ENCODE data around the gene EHMT1.
"Not testable (repeated sequence)": the region's sequence is repeated elsewhere in the genome, so short reads cannot be mapped to it uniquely, and the experiment has no call there.

The EHMT1 gene

GRCh38 chr9:137593176-137593575, 25.6 kb upstream of the EHMT1 start:
- no peak overlapping the region for H3K9ac ChIP-seq (ENCODE audit: low read depth, low read length, poor library complexity, severe bottlenecking)
- H4K20me1 ChIP-seq (ENCODE audit: insufficient read depth, low read length, poor library complexity, severe bottlenecking) = peaks cover 9% of the 10 kb centered on the region
- H3K4me2 ChIP-seq (ENCODE audit: low read depth, low read length, poor library complexity, severe bottlenecking) = no peak overlapping the region
- TF ChIP-seq, protein P1, sequence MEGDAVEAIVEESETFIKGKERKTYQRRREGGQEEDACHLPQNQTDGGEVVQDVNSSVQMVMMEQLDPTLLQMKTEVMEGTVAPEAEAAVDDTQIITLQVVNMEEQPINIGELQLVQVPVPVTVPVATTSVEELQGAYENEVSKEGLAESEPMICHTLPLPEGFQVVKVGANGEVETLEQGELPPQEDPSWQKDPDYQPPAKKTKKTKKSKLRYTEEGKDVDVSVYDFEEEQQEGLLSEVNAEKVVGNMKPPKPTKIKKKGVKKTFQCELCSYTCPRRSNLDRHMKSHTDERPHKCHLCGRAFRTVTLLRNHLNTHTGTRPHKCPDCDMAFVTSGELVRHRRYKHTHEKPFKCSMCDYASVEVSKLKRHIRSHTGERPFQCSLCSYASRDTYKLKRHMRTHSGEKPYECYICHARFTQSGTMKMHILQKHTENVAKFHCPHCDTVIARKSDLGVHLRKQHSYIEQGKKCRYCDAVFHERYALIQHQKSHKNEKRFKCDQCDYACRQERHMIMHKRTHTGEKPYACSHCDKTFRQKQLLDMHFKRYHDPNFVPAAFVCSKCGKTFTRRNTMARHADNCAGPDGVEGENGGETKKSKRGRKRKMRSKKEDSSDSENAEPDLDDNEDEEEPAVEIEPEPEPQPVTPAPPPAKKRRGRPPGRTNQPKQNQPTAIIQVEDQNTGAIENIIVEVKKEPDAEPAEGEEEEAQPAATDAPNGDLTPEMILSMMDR (conservative IDR thresholded peaks at IDR 0.05; ENCODE audit: low read length) = no peak
- TF ChIP-seq EZH2phosphoT487 (IDR thresholded peaks at IDR 0.05; ENCODE audit: borderline replicate concordance) = no peak
- H3K27me3 ChIP-seq (ENCODE audit: insufficient read depth, low read length, poor library complexity, severe bottlenecking) = no peaks in the 10 kb centered on the region
- H3K9me3 ChIP-seq (ENCODE audit: insufficient read depth, low read depth, low read length) = no peaks in the 10 kb centered on the region
- H3K9me2 ChIP-seq (replicated peaks; ENCODE audit: low read depth, low read length) = no peaks in the 10 kb centered on the region
- H2AFZ ChIP-seq (ENCODE audit: low read length) = no peak overlapping the region
- H3K4me3 ChIP-seq (ENCODE audit: low read length, poor library complexity, severe bottlenecking) = no peak overlapping the region
- peaks cover 16% of the 10 kb centered on the region for H3K79me2 ChIP-seq (ENCODE audit: insufficient read depth, low read length)
- no peaks in the 10 kb centered on the region for H3K36me3 ChIP-seq (ENCODE audit: insufficient read depth, low read length)
- H3F3A ChIP-seq (ENCODE audit: low read depth) = no peaks in the 10 kb centered on the region
- H3K4me1 ChIP-seq (ENCODE audit: insufficient read depth, low read length, poor library complexity, severe bottlenecking) = peaks cover 10% of the 10 kb centered on the region

DNA sequence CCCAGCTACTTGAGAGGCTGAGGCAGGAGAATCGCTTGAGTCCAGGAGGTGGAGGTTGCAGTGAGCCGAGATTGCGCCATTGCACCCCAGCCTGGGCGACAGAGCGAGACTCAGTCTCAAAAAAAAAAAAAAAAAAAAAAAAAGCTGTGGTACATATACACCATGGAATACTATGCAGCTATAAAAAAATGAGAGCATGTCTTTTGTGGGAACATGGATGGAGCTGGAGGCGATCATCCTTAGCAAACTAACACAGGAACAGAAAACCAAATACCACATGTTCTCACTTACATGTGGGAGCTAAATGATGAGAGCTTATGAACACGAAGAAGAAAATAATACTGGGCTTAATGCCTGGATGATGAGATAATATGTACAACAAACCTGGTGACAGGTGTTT, 22.2 kb upstream of the EHMT1 start:
- not testable (repeated sequence) for H3F3A ChIP-seq (ENCODE audit: low read depth); H3K4me1 ChIP-seq (ENCODE audit: insufficient read depth, low read length, poor library complexity, severe bottlenecking); H3K79me2 ChIP-seq (ENCODE audit: insufficient read depth, low read length); H3K36me3 ChIP-seq (ENCODE audit: insufficient read depth, low read length); H3K27me3 ChIP-seq (ENCODE audit: insufficient read depth, low read length, poor library complexity, severe bottlenecking); H4K20me1 ChIP-seq (ENCODE audit: insufficient read depth, low read length, poor library complexity, severe bottlenecking); H2AFZ ChIP-seq (ENCODE audit: low read length); H3K9ac ChIP-seq (ENCODE audit: low read depth, low read length, poor library complexity, severe bottlenecking); H3K4me3 ChIP-seq (ENCODE audit: low read length, poor library complexity, severe bottlenecking); H3K9me2 ChIP-seq (replicated peaks; ENCODE audit: low read depth, low read length); H3K4me2 ChIP-seq (ENCODE audit: low read depth, low read length, poor library complexity, severe bottlenecking); H3K9me3 ChIP-seq (ENCODE audit: insufficient read depth, low read depth, low read length)

DNA sequence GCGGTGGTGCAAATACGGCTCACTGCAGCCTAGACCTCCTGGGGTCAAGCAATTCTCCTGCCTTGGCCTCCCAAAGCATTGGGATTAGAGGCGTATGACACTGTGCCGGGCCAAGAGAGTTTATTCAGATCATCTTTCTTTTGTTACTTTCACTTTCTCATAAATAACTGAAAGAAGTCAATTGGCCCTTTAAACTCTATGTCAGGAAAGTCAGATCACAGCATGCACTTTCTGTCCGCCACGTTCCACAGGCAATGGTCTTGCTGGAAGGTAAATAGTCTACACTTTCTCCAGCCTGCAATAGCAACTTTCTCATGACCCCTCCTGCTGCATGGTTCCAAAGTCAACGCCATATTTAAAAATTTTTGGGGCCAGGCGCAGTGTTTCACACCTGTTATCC, 19.9 kb upstream of the EHMT1 start:
- no peaks in the 10 kb centered on the region for H3K79me2 ChIP-seq (ENCODE audit: insufficient read depth, low read length)
- no peaks in the 10 kb centered on the region for H4K20me1 ChIP-seq (ENCODE audit: insufficient read depth, low read length, poor library complexity, severe bottlenecking)
- no peak overlapping the region for H2AFZ ChIP-seq (ENCODE audit: low read length)
- H3K9me3 ChIP-seq (ENCODE audit: insufficient read depth, low read depth, low read length) = no peaks in the 10 kb centered on the region
- no peak for TF ChIP-seq EZH2phosphoT487 (IDR thresholded peaks at IDR 0.05; ENCODE audit: borderline replicate concordance)
- TF ChIP-seq, protein P1 (conservative IDR thresholded peaks at IDR 0.05; ENCODE audit: low read length) = no peak
- H3K9ac ChIP-seq (ENCODE audit: low read depth, low read length, poor library complexity, severe bottlenecking) = no peak overlapping the region
- no peaks in the 10 kb centered on the region for H3K9me2 ChIP-seq (replicated peaks; ENCODE audit: low read depth, low read length)
- no peaks in the 10 kb centered on the region for H3K36me3 ChIP-seq (ENCODE audit: insufficient read depth, low read length)
- no peak overlapping the region for H3K4me3 ChIP-seq (ENCODE audit: low read length, poor library complexity, severe bottlenecking)
- H3K4me2 ChIP-seq (ENCODE audit: low read depth, low read length, poor library complexity, severe bottlenecking) = no peak overlapping the region
- H3K4me1 ChIP-seq (ENCODE audit: insufficient read depth, low read length, poor library complexity, severe bottlenecking) = peaks cover 10% of the 10 kb centered on the region
- 0 out of 2 replicates have a peak, but pooled peaks cover 2% of the 10 kb centered on the region for H3F3A ChIP-seq (ENCODE audit: low read depth)
- no peaks in the 10 kb centered on the region for H3K27me3 ChIP-seq (ENCODE audit: insufficient read depth, low read length, poor library complexity, severe bottlenecking)

- H3K4me3 ChIP-seq (ENCODE audit: low read length, poor library complexity, severe bottlenecking) = no peak overlapping the region
- H3K4me2 ChIP-seq (ENCODE audit: low read depth, low read length, poor library complexity, severe bottlenecking) = peak overlapping the region; percentile 8
- no peaks in the 10 kb centered on the region for H3K27me3 ChIP-seq (ENCODE audit: insufficient read depth, low read length, poor library complexity, severe bottlenecking)
- H3K4me1 ChIP-seq (ENCODE audit: insufficient read depth, low read length, poor library complexity, severe bottlenecking) = peaks cover 27% of the 10 kb centered on the region
- peak overlapping the region; percentile 47 for H2AFZ ChIP-seq (ENCODE audit: low read length)
- no peaks in the 10 kb centered on the region for H3K36me3 ChIP-seq (ENCODE audit: insufficient read depth, low read length)
- H3K79me2 ChIP-seq (ENCODE audit: insufficient read depth, low read length) = peaks cover 17% of the 10 kb centered on the region
- no peaks in the 10 kb centered on the region for H3K9me2 ChIP-seq (replicated peaks; ENCODE audit: low read depth, low read length)
- TF ChIP-seq EZH2phosphoT487 (IDR thresholded peaks at IDR 0.05; ENCODE audit: borderline replicate concordance) = no peak
- TF ChIP-seq, protein P1 (conservative IDR thresholded peaks at IDR 0.05; ENCODE audit: low read length) = no peak; the same call in 1 of the 2 replicates
- no peaks in the 10 kb centered on the region for H3K9me3 ChIP-seq (ENCODE audit: insufficient read depth, low read depth, low read length)
- H3K9ac ChIP-seq (ENCODE audit: low read depth, low read length, poor library complexity, severe bottlenecking) = peak overlapping the region; percentile 2
- H4K20me1 ChIP-seq (ENCODE audit: insufficient read depth, low read length, poor library complexity, severe bottlenecking) = peaks cover 12% of the 10 kb centered on the region
- H3F3A ChIP-seq (ENCODE audit: low read depth) = 0 out of 2 replicates have a peak, but pooled peaks cover 2% of the 10 kb centered on the region
Measured at GRCh38 chr9:137602661-137603060, 16.1 kb upstream of the EHMT1 start.

All from Loucy (cell line).